H1 (cell line): ENCODE results near the gene ZBTB44. TPM values are rescaled to one million over a fixed set of nuclear protein-coding genes. Genes with fewer than 3 reads are reported as not detected.

Experiments
- BCL11A ChIP-seq, 2 experiments: IDR thresholded peaks; one replicate each; pipeline ENCODE4 v1.6.1; 2011; ENCODE audit warnings: low read depth in 2 of 2, low read length in 2 of 2, mild to moderate bottlenecking in 2 of 2
- CBX8 ChIP-seq: fragments of 300-800, 300-1000 bp; sonication (generic); IDR thresholded peaks from 2 replicates; pipeline ENCODE4 v1.7.1; 2016; ENCODE audit warnings: low read depth, low read length, borderline replicate concordance
- CHD1 ChIP-seq: IDR thresholded peaks from 2 replicates; pipeline ENCODE4 v1.6.1; 2012; ENCODE audit warnings: low read depth, low read length, improper control_type of control experiment
- CHD2 ChIP-seq: IDR thresholded peaks from 2 replicates; pipeline ENCODE4 v1.6.1; 2012; ENCODE audit warnings: low read length, improper control_type of control experiment
- CHD7 ChIP-seq: fragments of 300-600 bp; sonication (generic); IDR thresholded peaks from 2 replicates; pipeline ENCODE4 v1.7.1; 2012; ENCODE audit warnings: low read length, moderate library complexity, mild to moderate bottlenecking, inconsistent platforms; ENCODE audit not compliant: insufficient replicate concordance
- FOSL1 ChIP-seq: IDR thresholded peaks from 2 replicates; pipeline ENCODE4 v1.6.1; 2011; ENCODE audit warnings: mild to moderate bottlenecking, low read depth, low read length, moderate library complexity; ENCODE audit not compliant: insufficient read depth
- JUND ChIP-seq: IDR thresholded peaks from 2 replicates; pipeline ENCODE4 v1.6.1; 2011; ENCODE audit warnings: mild to moderate bottlenecking, improper control_type of control experiment, low read length
- POLR2AphosphoS5 ChIP-seq: IDR thresholded peaks from 2 replicates; pipeline ENCODE4 v1.6.1; 2011; ENCODE audit warnings: low read depth, low read length
- POU5F1 ChIP-seq: IDR thresholded peaks from 2 replicates; pipeline ENCODE4 v1.6.1; 2011; ENCODE audit warnings: low read depth, mild to moderate bottlenecking, low read length, moderate library complexity
- TAF1 ChIP-seq: IDR thresholded peaks from 2 replicates; pipeline ENCODE4 v1.6.1; 2011; ENCODE audit warnings: mild to moderate bottlenecking, low read depth, low read length
- TBP ChIP-seq: IDR thresholded peaks from 2 replicates; pipeline ENCODE4 v1.6.1; 2011; ENCODE audit warnings: low read depth, low read length, improper control_type of control experiment
- ZNF274 ChIP-seq: IDR thresholded peaks from 2 replicates; pipeline ENCODE4 v1.7.0; 2012; ENCODE audit warnings: low read length, borderline replicate concordance; ENCODE audit errors: extremely low read depth
- polyA plus RNA-seq, 7 experiments: library from polyadenylated mRNA; depleted of rRNA in 3 of 7; stranded (reverse) in 5 of 7; unstranded in 2 of 7; fragments of >200 nt in 5 of 7; fragments of 200-250 nt in 2 of 7; gene quantifications; 1 replicate in 5 of 7; 2 replicates in 1 of 7; 4 replicates in 1 of 7; pipeline versions ENCODE4 v1.2.1 to v1.2.3, GENCODE V29; 2011 to 2013; ENCODE audit warnings: missing spikeins in 2 of 7, mixed read lengths in 2 of 7
- total RNA-seq: library from RNA; stranded (reverse); fragmentation: NEBNext Ultra II Directional; extraction: Animal tissue kit (Norgen Biotek cat#: 25700); gene quantifications from 2 replicates; pipeline ENCODE4 v1.2.1, GENCODE V29; 2021

The ZBTB44 gene
- total and polyA plus RNA-seq, 2 of the 8 experiments (the other 6 are each of a cell fraction or from before 2014, with no cell fraction given): 37.2 to 158 TPM

- TF ChIP-seq CHD7: no peak
- TF ChIP-seq CHD2: no peak
- TF ChIP-seq CHD1: no peak
- TF ChIP-seq TBP: no peak
- TF ChIP-seq TAF1: no peak
- no peak for TF ChIP-seq POU5F1
- TF ChIP-seq BCL11A (IDR thresholded peaks at IDR 0.05; ENCODE audit: low read depth in 2 of 2, low read length in 2 of 2): no peak
- no peak for TF ChIP-seq ZNF274
- no peak for TF ChIP-seq FOSL1
- no peak for TF ChIP-seq CBX8
- TF ChIP-seq JUND: no peak
- no peak for TF ChIP-seq POLR2AphosphoS5
- TF ChIP-seq, all 59 proteins: peak for 0
These were observed 120.3 kb downstream of the ZBTB44 start (continued) for GRCh38 chr11:130194241-130195023.
